GM10248 (cell line): ENCODE results near the gene KRTAP9-1.
"Not testable (repeated sequence)": the region's sequence is repeated elsewhere in the genome, so short reads cannot be mapped to it uniquely, and the experiment has no call there.

ENCODE experiments used
- CTCF ChIA-PET: fragments of 300-600 bp; sonication (Branson Sonifier 250); formaldehyde crosslinking; extraction: SDS; loops from one replicate; lab custom pipeline; 2021; ENCODE audit warnings: antibody characterized with exemption; lab: Yijun Ruan, JAX
- POLR2A ChIA-PET: fragments of 350-650 bp; sonication (Branson Sonifier 250); formaldehyde crosslinking; extraction: SDS; loops from one replicate; lab custom pipeline; 2020; ENCODE audit warnings: antibody characterized with exemption; lab: Yijun Ruan, JAX
- DNase-seq: peaks from one replicate; pipeline ENCODE4 v3.0.0; 2012; ENCODE audit errors: extremely low spot score
- CTCF ChIP-seq: IDR thresholded peaks from 2 replicates; pipeline ENCODE4 v1.5.1; 2012; ENCODE audit warnings: mild to moderate bottlenecking, low read depth; ENCODE audit errors: extremely low read depth, missing control alignments, control extremely low read depth

Gene KRTAP9-1

GRCh38 chr17:41230094-41230493 is 40.4 kb downstream of the KRTAP9-1 start:
- CTCF ChIA-PET, result no interaction called here
- DNase-seq, result no peak
- TF ChIP-seq CTCF, result no peak
- POLR2A ChIA-PET, result no interaction called here

- no peak for DNase-seq
- TF ChIP-seq CTCF, result no peak
- CTCF ChIA-PET, result no interaction called here
- POLR2A ChIA-PET, result no interaction called here
Observed at GRCh38 chr17:41231731-41232130, 42.0 kb downstream of the KRTAP9-1 start.

- DNase-seq, POLR2A ChIA-PET, CTCF ChIA-PET: not testable (repeated sequence)
Observed at GRCh38 chr17:41232399-41233105, 42.9 kb downstream of the KRTAP9-1 start, which contains the start of gene KRTAP9-3. KRTAP9-3 (plus strand) TSS chr17:41232449; CDS start chr17:41232502, 53 bp downstream.

GRCh38 chr17:41237116-41237515 is 47.4 kb downstream of the KRTAP9-1 start:
- POLR2A ChIA-PET, DNase-seq, CTCF ChIA-PET: not testable (repeated sequence)

GRCh38 chr17:41237949-41238437 is 48.3 kb downstream of the KRTAP9-1 start, which contains the start of gene KRTAP9-8:
KRTAP9-8 (plus strand) TSS chr17:41237999; CDS start chr17:41238052, 53 bp downstream.
- POLR2A ChIA-PET, DNase-seq, CTCF ChIA-PET: not testable (repeated sequence)
